ENCODE measurements around the gene SLC45A1. TPM values are rescaled to one million over a fixed set of nuclear protein-coding genes. Genes with fewer than 3 reads are reported as not detected.
"Not testable (repeated sequence)": the region's sequence is repeated elsewhere in the genome, so short reads cannot be mapped to it uniquely, and the experiment has no call there.

The SLC45A1 gene
- total RNA-seq, 1 donor from 2014 or later: 0.49 TPM

- DNase-seq: no peak
Observed at GRCh38 chr1:8367571-8368194, 49.8 kb downstream of the SLC45A1 start.

DNA sequence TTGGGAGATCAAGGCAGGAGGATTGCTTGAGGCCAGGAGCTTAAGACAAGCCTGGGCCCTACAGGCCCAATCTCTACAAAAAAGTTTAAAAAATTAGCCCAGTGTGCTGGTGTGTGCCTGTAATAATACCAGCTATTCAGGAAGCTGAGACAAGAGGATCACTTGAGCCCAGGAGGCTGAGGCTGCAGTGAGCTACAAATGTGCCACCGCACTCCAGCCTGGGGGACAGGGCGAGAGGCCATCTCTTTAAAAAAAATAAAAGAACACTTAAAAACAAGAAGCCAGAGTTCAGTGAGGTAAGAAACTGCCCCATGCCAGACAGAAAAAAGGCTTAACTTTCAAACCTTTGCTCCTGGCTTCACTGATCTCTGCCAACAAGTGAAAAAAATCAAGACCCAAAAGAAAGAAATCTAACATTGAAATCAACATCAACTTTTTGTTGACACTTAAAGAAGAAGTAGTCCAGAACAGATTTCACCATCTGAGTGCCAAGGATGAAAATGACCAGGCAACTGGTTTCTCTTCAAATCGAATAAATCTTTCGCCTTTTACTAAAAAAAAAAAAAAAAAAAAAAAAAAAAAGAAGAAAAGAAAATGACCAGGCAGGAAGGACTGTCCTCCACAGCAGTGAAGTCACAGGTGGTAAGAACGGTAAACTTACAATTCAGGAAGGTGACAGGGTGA, 51.2 kb downstream of the SLC45A1 start:
- DNase-seq: no peak

DNA sequence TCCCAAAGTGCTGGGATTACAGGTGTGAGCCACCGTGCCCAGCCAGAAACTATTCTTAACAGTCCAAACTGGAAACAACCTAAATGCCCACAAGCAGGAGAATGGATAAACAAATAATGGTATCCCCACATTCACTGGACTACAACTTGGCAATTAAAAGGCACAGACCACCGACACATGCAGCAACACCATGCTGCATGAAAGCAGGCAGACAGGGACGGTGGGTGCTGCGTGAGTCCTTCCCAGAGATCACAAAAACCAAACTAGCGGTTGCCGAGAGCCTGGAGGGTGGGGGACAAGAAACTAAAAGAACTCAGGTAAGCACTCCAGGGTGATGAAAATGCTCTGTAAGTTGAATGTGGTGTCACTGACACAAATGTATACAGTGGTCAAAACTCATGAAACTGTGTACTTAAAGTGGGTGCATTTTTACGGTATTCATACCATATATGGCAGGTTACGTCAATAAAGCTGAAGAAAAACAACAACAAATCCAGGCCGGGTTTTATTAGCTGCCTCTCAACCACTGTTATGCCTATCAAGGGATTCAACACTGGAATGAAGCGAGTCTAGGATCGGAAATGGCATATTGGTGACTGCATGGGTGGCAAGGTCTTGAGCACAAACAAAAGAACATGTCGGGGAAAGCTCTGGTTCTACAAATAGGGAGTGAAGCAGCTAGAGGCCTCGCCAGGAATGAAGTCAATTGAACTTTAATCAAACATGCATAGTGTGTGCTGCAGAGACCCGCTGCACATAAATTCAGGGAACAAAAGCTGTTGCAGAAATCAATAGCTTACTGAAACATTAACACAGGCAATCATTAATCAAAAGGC, 52.4 kb downstream of the SLC45A1 start:
- DNase-seq: peak; percentile 85

GRCh38 chr1:8370905-8371315, 53.0 kb downstream of the SLC45A1 start:
- peak; percentile 48 for DNase-seq

GRCh38 chr1:8371372-8371991, 53.6 kb downstream of the SLC45A1 start:
- DNase-seq: no peak

DNA sequence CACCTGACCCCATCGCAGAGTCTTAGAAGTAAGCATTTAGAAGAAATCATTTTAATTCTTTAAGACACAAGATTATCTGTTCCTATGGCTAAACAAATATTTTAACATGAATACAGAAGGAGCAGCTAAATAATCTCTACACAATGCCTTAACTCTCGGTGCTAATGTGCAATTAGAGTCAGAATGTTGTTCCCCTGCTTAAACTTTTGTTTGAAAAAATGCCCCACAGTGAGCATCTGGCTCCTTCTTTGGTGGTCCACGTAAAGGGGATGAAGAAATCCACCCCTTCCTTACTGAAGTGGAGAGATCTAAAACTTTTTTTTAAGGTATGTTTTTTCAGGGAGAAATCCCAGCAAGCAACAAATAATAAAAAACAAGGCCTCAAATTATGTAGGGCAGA, 55.2 kb downstream of the SLC45A1 start:
- DNase-seq: no peak

DNA sequence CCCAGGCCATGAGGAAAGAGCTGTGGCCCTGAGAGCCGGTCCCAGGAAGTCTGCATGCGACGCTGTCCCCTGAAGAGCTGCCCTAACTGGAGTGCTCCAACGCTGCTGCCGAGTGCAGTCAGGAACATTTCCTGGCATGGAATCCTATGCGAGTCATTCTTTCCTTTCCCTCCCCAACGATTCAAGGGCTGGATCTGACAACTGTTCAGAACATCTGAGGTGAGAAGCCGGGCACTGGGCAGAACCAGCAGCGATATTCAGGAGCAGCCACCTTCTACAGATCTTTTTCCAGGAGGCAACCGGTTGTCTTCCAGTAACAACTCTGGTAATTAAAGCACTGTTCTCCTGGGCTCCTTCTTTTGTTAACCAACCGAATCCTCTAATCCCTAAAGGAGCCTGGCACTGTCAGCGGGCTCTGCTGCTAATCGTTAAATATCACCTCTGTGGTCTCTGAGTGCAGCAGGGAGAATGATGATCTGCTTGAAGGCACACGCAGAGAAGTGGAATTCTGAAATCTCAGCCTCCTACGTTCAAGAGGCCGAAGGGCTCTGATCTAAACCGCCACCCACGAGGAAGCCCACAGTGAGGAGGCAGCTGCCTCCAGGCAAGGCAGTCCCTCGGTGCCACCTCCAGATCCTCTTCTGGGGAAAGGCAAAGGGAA, 55.8 kb downstream of the SLC45A1 start:
- DNase-seq: peak; percentile 91

GRCh38 chr1:8374356-8374755, 56.4 kb downstream of the SLC45A1 start:
- DNase-seq: no peak

GRCh38 chr1:8374812-8375211, 56.9 kb downstream of the SLC45A1 start:
- DNase-seq: no peak

DNA sequence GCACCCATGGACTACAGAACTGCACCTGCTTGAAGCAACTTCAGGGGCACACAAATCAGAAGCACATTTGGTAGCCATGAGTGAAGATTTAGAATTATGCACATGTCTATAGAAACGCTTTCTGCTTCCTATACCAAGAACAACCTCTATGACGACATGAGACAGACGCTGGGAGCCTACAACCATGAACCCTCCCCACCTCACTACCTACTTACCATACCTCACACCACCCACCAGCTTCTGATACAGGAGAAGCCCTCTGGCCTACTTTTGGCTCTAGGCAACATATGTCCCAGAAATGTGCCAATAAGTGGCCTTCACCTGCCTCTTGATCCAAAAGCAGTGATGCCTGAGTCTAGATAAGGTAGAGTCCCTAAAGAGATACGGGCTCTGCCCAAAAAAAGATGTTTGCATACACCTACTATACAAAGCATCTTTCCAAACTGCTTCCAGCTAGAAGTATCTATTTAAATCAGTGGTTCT, 58.5 kb downstream of the SLC45A1 start:
- DNase-seq: no peak

- DNase-seq: no peak
Observed at GRCh38 chr1:8377271-8377981, 59.5 kb downstream of the SLC45A1 start.

- peak; percentile 40 for DNase-seq
Observed at GRCh38 chr1:8378178-8378577, 60.3 kb downstream of the SLC45A1 start.

DNA sequence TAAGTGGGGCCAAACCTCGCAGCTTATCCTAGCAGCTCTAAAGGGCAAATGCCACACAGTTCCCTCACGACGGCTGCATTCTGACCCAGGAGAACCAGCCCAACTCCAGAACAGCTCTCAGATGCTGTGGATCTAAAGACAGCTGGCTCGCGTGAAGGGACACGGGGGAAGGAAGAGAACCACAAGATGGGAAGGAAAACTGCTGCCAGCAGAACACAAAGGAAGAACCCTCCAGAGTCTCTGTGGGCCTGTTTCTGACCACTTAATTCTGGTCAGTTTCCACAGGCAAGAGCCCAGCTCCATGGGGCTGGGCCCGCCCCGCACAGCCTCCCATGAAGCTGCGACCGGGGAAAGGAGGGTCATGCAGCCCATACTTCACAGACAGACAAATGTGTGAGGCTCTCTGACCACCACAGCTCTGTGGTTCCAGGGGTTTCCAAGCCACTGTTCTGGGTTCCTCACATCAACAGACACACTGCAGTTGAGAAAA, 61.1 kb downstream of the SLC45A1 start:
- no peak for DNase-seq

- no peak for DNase-seq
Observed at GRCh38 chr1:8379513-8380186, 61.7 kb downstream of the SLC45A1 start.

DNA sequence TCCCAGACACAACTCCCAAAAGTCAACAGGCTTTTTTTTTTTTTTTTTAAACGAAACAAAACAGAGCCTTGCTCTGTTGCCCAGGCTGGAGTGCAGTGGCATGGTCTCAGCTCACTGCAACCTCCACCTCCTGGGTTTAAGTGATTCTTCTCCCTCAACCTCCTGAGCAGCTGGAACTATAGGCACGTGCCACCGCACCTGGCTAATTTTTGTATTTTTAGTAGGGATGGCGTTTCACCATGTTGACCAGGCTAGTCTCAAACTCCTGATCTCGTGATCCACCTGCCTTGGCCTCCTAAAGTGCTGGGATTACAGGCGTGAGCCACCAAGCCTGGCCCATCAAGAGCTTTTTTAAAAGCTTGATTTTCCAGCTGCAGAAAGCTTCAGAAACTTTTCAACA, 62.4 kb downstream of the SLC45A1 start:
- not testable (repeated sequence) for DNase-seq

DNA sequence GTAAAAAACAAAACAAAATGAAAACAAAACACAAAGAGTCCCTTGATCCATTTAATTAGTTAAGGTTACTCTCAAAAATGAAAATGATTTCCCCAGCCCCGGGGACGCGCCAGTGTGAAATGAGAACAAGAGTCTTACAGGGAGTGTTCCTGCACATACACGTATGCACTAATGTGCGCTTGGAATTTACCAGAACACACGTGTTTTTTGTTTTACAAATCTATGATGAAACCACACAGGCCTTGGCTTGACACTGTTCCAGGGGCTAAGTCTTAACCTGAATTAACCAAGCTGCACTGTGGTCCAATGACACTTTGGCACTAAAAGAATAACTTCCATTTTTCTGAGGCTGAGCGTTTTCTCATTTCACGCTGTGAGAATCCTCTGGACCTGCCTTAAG, 63.7 kb downstream of the SLC45A1 start:
- DNase-seq: no peak

GRCh38 chr1:8382051-8382505, 64.2 kb downstream of the SLC45A1 start:
- DNase-seq: no peak

- no peak for DNase-seq
Observed at GRCh38 chr1:8382608-8383505, 64.9 kb downstream of the SLC45A1 start.

DNA sequence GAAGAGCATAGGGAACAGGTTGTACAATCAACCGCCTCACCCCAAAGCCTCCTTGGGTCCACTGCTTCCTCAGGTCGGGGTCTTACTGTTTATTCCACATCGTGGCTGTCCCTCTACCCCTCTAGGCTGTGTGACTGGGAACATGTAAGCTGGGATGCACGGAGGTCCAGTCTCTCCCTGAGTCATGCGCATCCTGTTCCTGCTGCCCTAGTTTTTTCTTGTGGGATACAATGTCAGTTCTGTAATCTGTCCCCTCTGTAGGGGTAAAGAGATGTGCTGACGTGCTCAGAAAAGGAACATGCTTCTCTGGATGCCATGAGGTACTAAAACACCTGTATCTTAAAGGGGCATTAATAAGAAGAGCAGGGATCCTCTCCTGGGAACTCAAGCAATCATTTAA, 66.2 kb downstream of the SLC45A1 start:
- DNase-seq: no peak
